Epidermal melanocyte (primary cell): Measurements from ENCODE around the gene SERPINB1.

Experiments
- DNase-seq: peaks from one replicate; pipeline ENCODE4 v3.0.0; 2011; ENCODE audit warnings: low spot score; ENCODE audit not compliant: insufficient read length

The SERPINB1 gene

GRCh38 chr6:2850538-2851113 is 9.0 kb upstream of the SERPINB1 start:
- no peak for DNase-seq

- DNase-seq = no peak
Observed at GRCh38 chr6:2848851-2849250, 7.2 kb upstream of the SERPINB1 start.

- no peak for DNase-seq
Observed at GRCh38 chr6:2845880-2846208, 4.2 kb upstream of the SERPINB1 start.

- no peak for DNase-seq
Observed at GRCh38 chr6:2844008-2844407, 2.3 kb upstream of the SERPINB1 start.

GRCh38 chr6:2843138-2843740 is 1.6 kb upstream of the SERPINB1 start:
- DNase-seq = no peak

GRCh38 chr6:2842139-2842552 is 483 bp upstream of the SERPINB1 start:
- DNase-seq = no peak

- DNase-seq = no peak
Observed at GRCh38 chr6:2840749-2841061, 958 bp downstream of the SERPINB1 start.

- DNase-seq = no peak
Observed at GRCh38 chr6:2839982-2840748, 1.5 kb downstream of the SERPINB1 start.

GRCh38 chr6:2839195-2839981 is 2.3 kb downstream of the SERPINB1 start:
- no peak for DNase-seq

- no peak for DNase-seq
Observed at GRCh38 chr6:2838251-2838650, 3.4 kb downstream of the SERPINB1 start.

- DNase-seq = no peak
Observed at GRCh38 chr6:2834262-2834661, 7.4 kb downstream of the SERPINB1 start.

- DNase-seq = no peak
Observed at GRCh38 chr6:2831392-2831791, 10.3 kb downstream of the SERPINB1 start.

- no peak for DNase-seq
Observed at GRCh38 chr6:2830183-2830582, 11.5 kb downstream of the SERPINB1 start.

GRCh38 chr6:2829253-2829652 is 12.4 kb downstream of the SERPINB1 start:
- DNase-seq = no peak

- no peak for DNase-seq
Observed at GRCh38 chr6:2828629-2829028, 13.0 kb downstream of the SERPINB1 start.

GRCh38 chr6:2827142-2827541 is 14.5 kb downstream of the SERPINB1 start:
- no peak for DNase-seq

- no peak for DNase-seq
Observed at GRCh38 chr6:2826131-2826530, 15.5 kb downstream of the SERPINB1 start.

GRCh38 chr6:2823104-2823850 is 18.4 kb downstream of the SERPINB1 start:
- DNase-seq = no peak

- no peak for DNase-seq
Observed at GRCh38 chr6:2821554-2821953, 20.1 kb downstream of the SERPINB1 start.

GRCh38 chr6:2820415-2820814 is 21.2 kb downstream of the SERPINB1 start:
- DNase-seq = no peak

- no peak for DNase-seq
Observed at GRCh38 chr6:2819978-2820377, 21.7 kb downstream of the SERPINB1 start.

GRCh38 chr6:2819115-2819514 is 22.5 kb downstream of the SERPINB1 start:
- DNase-seq = no peak
